ENCODE measurements around the gene TMC1.

Gene TMC1

DNA sequence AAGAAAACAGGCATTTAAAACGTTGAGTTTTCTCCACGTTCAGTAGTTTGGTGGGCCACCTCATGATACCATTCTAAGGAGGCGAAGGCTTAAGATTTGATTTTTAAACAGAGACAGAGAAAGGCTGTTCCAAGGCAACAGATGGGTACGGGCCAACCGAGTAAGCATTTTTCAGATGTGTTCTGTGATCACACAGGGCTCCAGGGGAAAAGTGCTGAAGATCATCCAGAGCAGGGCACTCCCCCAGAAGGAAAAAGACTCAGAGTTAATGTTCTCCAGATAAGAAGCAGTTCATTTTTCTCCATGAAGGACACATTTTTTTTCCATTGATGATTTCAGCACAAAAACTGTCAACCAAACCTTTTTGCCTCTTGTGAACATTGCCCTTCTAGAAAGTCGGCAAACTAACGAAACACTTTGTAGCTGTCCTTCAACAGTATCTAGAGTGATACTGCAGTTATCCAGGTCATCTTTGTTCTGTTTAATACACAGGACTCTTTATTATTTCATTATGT, 292.7 kb downstream of the TMC1 start:
- H3K27me3 ChIP-seq (ENCODE audit: control insufficient read depth in 1 of 2, insufficient read depth in 2 of 2, low read length in 2 of 2), result no peaks in the 10 kb centered on the region
- H3K4me3 ChIP-seq (ENCODE audit: low read length in 2 of 2), result no peak overlapping the region
- H3K36me3 ChIP-seq (ENCODE audit: control insufficient read depth in 2 of 2, insufficient read depth in 2 of 2, low read length in 2 of 2), result no peaks in the 10 kb centered on the region
- no peaks in the 10 kb centered on the region for H3K4me1 ChIP-seq (ENCODE audit: control insufficient read depth, insufficient read depth, low read length)
- H3K9ac ChIP-seq (ENCODE audit: low read length in 2 of 2), result no peak overlapping the region
- no peak overlapping the region for H3K27ac ChIP-seq (ENCODE audit: low read length)
- no peaks in the 10 kb centered on the region for H3K9me3 ChIP-seq (ENCODE audit: control insufficient read depth in 2 of 2, low read length in 2 of 2)

GRCh38 chr9:72816666-72817065, 295.3 kb downstream of the TMC1 start:
- Histone ChIP-seq H3K27me3 (ENCODE audit: control insufficient read depth in 1 of 2, insufficient read depth in 2 of 2, low read length in 2 of 2) (no peaks in the 10 kb centered on the region), H3K36me3 (ENCODE audit: control insufficient read depth in 2 of 2, insufficient read depth in 2 of 2, low read length in 2 of 2) (no peaks in the 10 kb centered on the region), H3K9ac (ENCODE audit: low read length in 2 of 2) (no peak overlapping the region), H3K9me3 (ENCODE audit: control insufficient read depth in 2 of 2, low read length in 2 of 2) (no peaks in the 10 kb centered on the region), H3K27ac (ENCODE audit: low read length) (no peak overlapping the region), H3K4me3 (ENCODE audit: low read length in 2 of 2) (no peak overlapping the region), H3K4me1 (ENCODE audit: control insufficient read depth, insufficient read depth, low read length) (no peaks in the 10 kb centered on the region)

DNA sequence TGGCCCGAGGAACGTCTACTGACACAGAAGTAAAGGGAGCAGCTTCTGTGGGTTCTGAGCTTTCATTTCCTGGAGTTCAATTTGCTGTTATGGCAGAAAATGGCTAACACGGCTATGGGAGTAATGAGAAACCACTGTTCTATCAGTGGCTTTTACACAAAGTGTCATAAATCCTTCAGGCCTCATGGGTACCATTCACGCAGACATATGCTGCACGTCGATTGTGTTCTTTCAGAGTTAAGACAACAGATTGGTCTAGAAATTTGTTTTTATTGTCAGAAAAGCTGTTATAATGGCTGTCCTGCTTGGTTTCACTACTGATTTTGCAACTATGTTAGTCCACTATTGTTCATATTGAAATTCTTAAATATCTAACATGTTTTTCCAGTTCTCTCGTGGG, 296.0 kb downstream of the TMC1 start:
- Histone ChIP-seq H3K4me1 (ENCODE audit: control insufficient read depth, insufficient read depth, low read length) (no peaks in the 10 kb centered on the region), H3K9ac (ENCODE audit: low read length in 2 of 2) (no peak overlapping the region), H3K27me3 (ENCODE audit: control insufficient read depth in 1 of 2, insufficient read depth in 2 of 2, low read length in 2 of 2) (no peaks in the 10 kb centered on the region), H3K36me3 (ENCODE audit: control insufficient read depth in 2 of 2, insufficient read depth in 2 of 2, low read length in 2 of 2) (no peaks in the 10 kb centered on the region), H3K4me3 (ENCODE audit: low read length in 2 of 2) (no peak overlapping the region), H3K27ac (ENCODE audit: low read length) (no peak overlapping the region), H3K9me3 (ENCODE audit: control insufficient read depth in 2 of 2, low read length in 2 of 2) (no peaks in the 10 kb centered on the region)

- H3K36me3 ChIP-seq (ENCODE audit: control insufficient read depth in 2 of 2, insufficient read depth in 2 of 2, low read length in 2 of 2), result no peaks in the 10 kb centered on the region
- H3K4me3 ChIP-seq (ENCODE audit: low read length in 2 of 2), result no peak overlapping the region
- no peaks in the 10 kb centered on the region for H3K4me1 ChIP-seq (ENCODE audit: control insufficient read depth, insufficient read depth, low read length)
- no peaks in the 10 kb centered on the region for H3K9me3 ChIP-seq (ENCODE audit: control insufficient read depth in 2 of 2, low read length in 2 of 2)
- no peaks in the 10 kb centered on the region for H3K27me3 ChIP-seq (ENCODE audit: control insufficient read depth in 1 of 2, insufficient read depth in 2 of 2, low read length in 2 of 2)
- no peak overlapping the region for H3K27ac ChIP-seq (ENCODE audit: low read length)
- no peak overlapping the region for H3K9ac ChIP-seq (ENCODE audit: low read length in 2 of 2)
These were observed 297.0 kb downstream of the TMC1 start for GRCh38 chr9:72818385-72818784.

- H3K9ac ChIP-seq (ENCODE audit: low read length in 2 of 2), result no peak overlapping the region
- H3K36me3 ChIP-seq (ENCODE audit: control insufficient read depth in 2 of 2, insufficient read depth in 2 of 2, low read length in 2 of 2), result no peaks in the 10 kb centered on the region
- no peaks in the 10 kb centered on the region for H3K4me1 ChIP-seq (ENCODE audit: control insufficient read depth, insufficient read depth, low read length)
These were observed 302.6 kb downstream of the TMC1 start for GRCh38 chr9:72823971-72824370.

DNA sequence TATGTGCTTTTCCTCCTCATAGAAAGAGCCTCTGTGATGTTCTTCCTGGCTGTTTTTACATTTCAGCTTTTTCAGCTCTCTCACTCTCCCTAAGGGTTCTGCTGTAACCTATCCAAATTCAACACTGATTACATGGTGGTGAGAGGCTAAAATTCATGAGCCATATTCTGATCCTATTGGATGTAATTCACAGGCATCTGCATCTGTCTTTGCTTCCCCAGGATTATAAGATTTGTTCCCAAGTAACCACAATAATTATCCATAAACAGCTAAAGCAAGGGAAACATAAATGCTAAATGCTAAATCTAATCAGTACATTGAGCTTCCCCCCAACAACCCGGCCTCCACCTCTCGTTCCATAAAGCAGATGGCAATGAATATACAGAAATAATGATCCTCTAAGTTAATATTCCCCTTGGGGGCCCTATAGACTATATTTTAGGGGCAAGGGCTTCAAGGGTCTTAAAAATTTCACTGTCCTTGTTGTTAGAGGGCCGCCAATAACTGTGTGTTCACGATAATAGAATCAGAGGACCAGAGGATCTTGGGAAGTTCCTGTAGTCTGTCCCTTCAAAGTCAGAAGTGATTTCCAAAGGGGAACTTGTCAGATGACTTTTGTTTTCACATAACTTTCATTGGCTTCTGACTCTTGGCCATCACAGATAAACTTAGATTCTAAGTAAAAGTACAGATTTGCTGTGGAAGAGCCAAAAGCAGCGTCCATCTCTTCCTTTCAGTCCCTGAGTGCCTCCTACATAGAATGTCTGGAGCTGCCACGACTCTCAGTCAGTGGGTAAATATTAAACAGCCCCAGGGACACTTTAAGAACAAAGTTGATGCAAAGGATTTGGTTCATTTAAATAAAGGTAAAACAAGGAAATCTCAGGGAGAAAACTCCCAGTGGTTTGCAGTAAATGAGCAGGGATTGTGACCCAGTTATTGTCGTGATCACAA, 305.9 kb downstream of the TMC1 start:
- Histone ChIP-seq H3K36me3 (ENCODE audit: control insufficient read depth in 2 of 2, insufficient read depth in 2 of 2, low read length in 2 of 2) (no peaks in the 10 kb centered on the region), H3K27ac (ENCODE audit: low read length) (no peak overlapping the region), H3K27me3 (ENCODE audit: control insufficient read depth in 1 of 2, insufficient read depth in 2 of 2, low read length in 2 of 2) (no peaks in the 10 kb centered on the region), H3K9me3 (ENCODE audit: control insufficient read depth in 2 of 2, low read length in 2 of 2) (no peaks in the 10 kb centered on the region), H3K9ac (ENCODE audit: low read length in 2 of 2) (no peak overlapping the region), H3K4me1 (ENCODE audit: control insufficient read depth, insufficient read depth, low read length) (no peaks in the 10 kb centered on the region), H3K4me3 (ENCODE audit: low read length in 2 of 2) (no peak overlapping the region)

More at GRCh38 chr9:72823971-72824370, 302.6 kb downstream of the TMC1 start:
- no peak overlapping the region for H3K27ac ChIP-seq (ENCODE audit: low read length)
- no peak overlapping the region for H3K4me3 ChIP-seq (ENCODE audit: low read length in 2 of 2)
- no peaks in the 10 kb centered on the region for H3K9me3 ChIP-seq (ENCODE audit: control insufficient read depth in 2 of 2, low read length in 2 of 2)
- no peaks in the 10 kb centered on the region for H3K27me3 ChIP-seq (ENCODE audit: control insufficient read depth in 1 of 2, insufficient read depth in 2 of 2, low read length in 2 of 2)

GRCh38 chr9:72827950-72828731, 306.7 kb downstream of the TMC1 start:
- no peak overlapping the region for H3K27ac ChIP-seq (ENCODE audit: low read length)

GRCh38 chr9:72834994-72835393, 313.6 kb downstream of the TMC1 start:
- no peaks in the 10 kb centered on the region for H3K36me3 ChIP-seq (ENCODE audit: control insufficient read depth in 2 of 2, insufficient read depth in 2 of 2, low read length in 2 of 2)
- no peaks in the 10 kb centered on the region for H3K4me1 ChIP-seq (ENCODE audit: control insufficient read depth, insufficient read depth, low read length)
- H3K27me3 ChIP-seq (ENCODE audit: control insufficient read depth in 1 of 2, insufficient read depth in 2 of 2, low read length in 2 of 2), result no peaks in the 10 kb centered on the region
- H3K9me3 ChIP-seq (ENCODE audit: control insufficient read depth in 2 of 2, low read length in 2 of 2), result no peaks in the 10 kb centered on the region
- no peak overlapping the region for H3K27ac ChIP-seq (ENCODE audit: low read length)
- H3K4me3 ChIP-seq (ENCODE audit: low read length in 2 of 2), result no peak overlapping the region
- no peak overlapping the region for H3K9ac ChIP-seq (ENCODE audit: low read length in 2 of 2)

More at GRCh38 chr9:72827950-72828731, 306.7 kb downstream of the TMC1 start:
- Histone ChIP-seq H3K4me1 (ENCODE audit: control insufficient read depth, insufficient read depth, low read length) (no peaks in the 10 kb centered on the region), H3K4me3 (ENCODE audit: low read length in 2 of 2) (no peak overlapping the region), H3K9me3 (ENCODE audit: control insufficient read depth in 2 of 2, low read length in 2 of 2) (no peaks in the 10 kb centered on the region), H3K36me3 (ENCODE audit: control insufficient read depth in 2 of 2, insufficient read depth in 2 of 2, low read length in 2 of 2) (no peaks in the 10 kb centered on the region), H3K9ac (ENCODE audit: low read length in 2 of 2) (no peak overlapping the region), H3K27me3 (ENCODE audit: control insufficient read depth in 1 of 2, insufficient read depth in 2 of 2, low read length in 2 of 2) (no peaks in the 10 kb centered on the region)

- H3K4me1 ChIP-seq (ENCODE audit: control insufficient read depth, insufficient read depth, low read length), result no peaks in the 10 kb centered on the region
- no peaks in the 10 kb centered on the region for H3K9me3 ChIP-seq (ENCODE audit: control insufficient read depth in 2 of 2, low read length in 2 of 2)
- H3K4me3 ChIP-seq (ENCODE audit: low read length in 2 of 2), result no peak overlapping the region
- no peaks in the 10 kb centered on the region for H3K36me3 ChIP-seq (ENCODE audit: control insufficient read depth in 2 of 2, insufficient read depth in 2 of 2, low read length in 2 of 2)
- H3K9ac ChIP-seq (ENCODE audit: low read length in 2 of 2), result no peak overlapping the region
- H3K27me3 ChIP-seq (ENCODE audit: control insufficient read depth in 1 of 2, insufficient read depth in 2 of 2, low read length in 2 of 2), result no peaks in the 10 kb centered on the region
- H3K27ac ChIP-seq (ENCODE audit: low read length), result no peak overlapping the region
These were observed 315.4 kb downstream of the TMC1 start for GRCh38 chr9:72836790-72837189.

- Histone ChIP-seq H3K9ac (ENCODE audit: low read length in 2 of 2) (no peak overlapping the region), H3K27me3 (ENCODE audit: control insufficient read depth in 1 of 2, insufficient read depth in 2 of 2, low read length in 2 of 2) (no peaks in the 10 kb centered on the region), H3K9me3 (ENCODE audit: control insufficient read depth in 2 of 2, low read length in 2 of 2) (no peaks in the 10 kb centered on the region), H3K4me1 (ENCODE audit: control insufficient read depth, insufficient read depth, low read length) (no peaks in the 10 kb centered on the region), H3K36me3 (ENCODE audit: control insufficient read depth in 2 of 2, insufficient read depth in 2 of 2, low read length in 2 of 2) (no peaks in the 10 kb centered on the region), H3K27ac (ENCODE audit: low read length) (no peak overlapping the region), H3K4me3 (ENCODE audit: low read length in 2 of 2) (no peak overlapping the region)
These were observed 317.7 kb downstream of the TMC1 start for GRCh38 chr9:72839085-72839484.
